B cell (primary cell): Measurements from ENCODE around the gene PRRC2C. TPM values are rescaled to one million over a fixed set of nuclear protein-coding genes. Genes with fewer than 3 reads are reported as not detected.

Source experiments
- ATAC-seq: fragments of 200-7000 bp; cut with Tn5 transposase; one replicate; pipeline ENCODE4 v1.10.0; 2021; ENCODE audit warnings: low read depth, mild to moderate bottlenecking, moderate number of reproducible peaks, moderate library complexity
- CTCF ChIA-PET: fragments of 350-600 bp; sonication (Branson Sonifier 250); formaldehyde crosslinking; loops from one replicate; lab custom pipeline; 2021; ENCODE audit warnings: antibody characterized with exemption, inconsistent platforms; lab: Charles Lee
- POLR2A ChIA-PET: fragments of 350-600 bp; sonication (Branson Sonifier 250); formaldehyde crosslinking; loops from one replicate; lab custom pipeline; 2021; ENCODE audit warnings: antibody characterized with exemption; lab: Charles Lee
- DNase-seq: peaks from one replicate; pipeline ENCODE4 v3.0.0; 2013
- H2AFZ ChIP-seq: 2 replicates; pipeline ENCODE4 v1.6.1; 2012; ENCODE audit warnings: mild to moderate bottlenecking, low read depth, low read length; ENCODE audit not compliant: insufficient read depth, poor library complexity, severe bottlenecking
- H3K27ac ChIP-seq, 2 donors: 1 replicate in 1 of 2; 2 replicates in 1 of 2; pipeline ENCODE4 v1.5.1; 2012 to 2013; ENCODE audit warnings: low read length in 2 of 2, mild to moderate bottlenecking in 2 of 2, moderate library complexity in 1 of 2
- H3K27me3 ChIP-seq, 4 experiments: fragments of 200-600 bp in 1 of 4; sonication (generic) in 1 of 4; replicated peaks in 1 of 4; 1 replicate in 2 of 4; 2 replicates in 2 of 4; pipeline versions ENCODE4 v1.6.1 to v1.7.0; 2013 to 2016; ENCODE audit warnings: low read length in 3 of 4, mild to moderate bottlenecking in 2 of 4, mixed read lengths in 1 of 4, moderate library complexity in 1 of 4; ENCODE audit not compliant: insufficient read depth in 4 of 4, control insufficient read depth in 3 of 4; ENCODE audit errors: control extremely low read depth in 1 of 4
- H3K36me3 ChIP-seq, 2 experiments: replicated peaks in 1 of 2; 1 replicate in 1 of 2; 2 replicates in 1 of 2; pipeline versions ENCODE4 v1.6.1 to v1.7.1; 2013; ENCODE audit warnings: low read length in 1 of 2; ENCODE audit not compliant: insufficient read depth in 2 of 2, control insufficient read depth in 1 of 2; ENCODE audit errors: control extremely low read depth in 1 of 2, extremely low read depth in 1 of 2
- H3K4me1 ChIP-seq, 2 donors: fragments of 200-600 bp in 1 of 2; sonication (generic) in 1 of 2; 1 replicate in 1 of 2; 2 replicates in 1 of 2; pipeline versions ENCODE4 v1.5.1 to v1.6.1; 2013 to 2017; ENCODE audit warnings: low read length in 2 of 2; ENCODE audit not compliant: control insufficient read depth in 2 of 2, insufficient read depth in 2 of 2
- H3K4me2 ChIP-seq: replicated peaks from 2 replicates; pipeline ENCODE3; 2012; ENCODE audit warnings: mild to moderate bottlenecking, low read depth, low read length; ENCODE audit not compliant: poor library complexity, severe bottlenecking
- H3K4me3 ChIP-seq, 5 experiments: fragments of 200-600 bp in 1 of 5; sonication (generic) in 1 of 5; 1 replicate in 3 of 5; 2 replicates in 2 of 5; pipeline versions ENCODE4 v1.5.1 to v1.7.0; 2011 to 2016; ENCODE audit warnings: low read length in 4 of 5, mild to moderate bottlenecking in 4 of 5, low read depth in 2 of 5, control low read depth in 1 of 5, moderate library complexity in 1 of 5; ENCODE audit not compliant: insufficient read depth in 1 of 5; ENCODE audit errors: control extremely low read depth in 1 of 5, extremely low read depth in 1 of 5
- H3K79me2 ChIP-seq: fragments of 200-600 bp; sonication (generic); one replicate; pipeline ENCODE4 v1.6.0; 2016; ENCODE audit warnings: low read length; ENCODE audit not compliant: control insufficient read depth, insufficient read depth
- H3K9ac ChIP-seq: fragments of 200-600 bp; sonication (generic); 2 replicates; pipeline ENCODE4 v1.6.1; 2017; ENCODE audit warnings: mild to moderate bottlenecking, low read length, moderate library complexity
- H3K9me3 ChIP-seq, 3 donors: one replicate each; pipeline versions ENCODE4 v1.6.1 to v1.7.1; 2013; ENCODE audit warnings: low read length in 2 of 3; ENCODE audit not compliant: control insufficient read depth in 2 of 3, insufficient read depth in 1 of 3; ENCODE audit errors: control extremely low read depth in 1 of 3
- H4K20me1 ChIP-seq: 2 replicates; pipeline ENCODE4 v1.6.0; 2012; ENCODE audit warnings: mild to moderate bottlenecking, low read length; ENCODE audit not compliant: insufficient read depth, control insufficient read depth, poor library complexity, severe bottlenecking
- H3K27ac Mint-ChIP-seq: one replicate; pipeline ENCODE4 v1.8.0; 2021; ENCODE audit warnings: mixed read lengths
- H3K27me3 Mint-ChIP-seq: one replicate; pipeline ENCODE4 v1.8.0; 2021; ENCODE audit warnings: mixed read lengths
- H3K4me1 Mint-ChIP-seq: one replicate; pipeline ENCODE4 v1.8.0; 2021; ENCODE audit warnings: mixed read lengths
- H3K4me3 Mint-ChIP-seq: one replicate; pipeline ENCODE4 v1.8.0; 2021; ENCODE audit warnings: mixed read lengths
- H3K9me3 Mint-ChIP-seq: one replicate; pipeline ENCODE4 v1.8.0; 2022; ENCODE audit warnings: mixed read lengths; ENCODE audit not compliant: insufficient read depth
- EZH2 ChIP-seq: IDR thresholded peaks from 2 replicates; pipeline ENCODE4 v1.6.1; 2012; ENCODE audit warnings: borderline replicate concordance, low read depth, mild to moderate bottlenecking, moderate library complexity, low read length; ENCODE audit not compliant: insufficient read depth, poor library complexity, severe bottlenecking
- WGBS: methylation state at CpG from one replicate; pipeline ENCODE4 v1.1.5; 2013; ENCODE audit warnings: missing lambda C conversion rate; ENCODE audit not compliant: insufficient coverage; 5-methylcytosine and 5-hydroxymethylcytosine counted together
- intact Hi-C: fragments of 100-400 bp; cut with micrococcal nuclease; formaldehyde crosslinking; loops from one replicate; pipeline ENCODE4 v1.10.0; 2022
- polyA plus RNA-seq: library from polyadenylated mRNA; depleted of rRNA; stranded (reverse); fragments of >200 nt; gene quantifications from 2 replicates; pipeline ENCODE4 v1.2.3, GENCODE V29; 2012
- total RNA-seq, 2 donors: library from RNA; stranded (reverse); fragments of 120-200 nt in 1 of 2; gene quantifications; 1 replicate in 1 of 2; 2 replicates in 1 of 2; pipeline versions ENCODE4 v1.2.3 to v1.2.4, GENCODE V29; 2013 to 2022
- TF ChIP-seq, protein P1 (sequence below): fragments of 200-600 bp; IDR thresholded peaks from one replicate; pipeline ENCODE4 v1.8.0; 2022; ENCODE audit warnings: antibody characterized with exemption, mild to moderate bottlenecking

PRRC2C gene
- total and polyA plus RNA-seq, 2 donors (not counting 1 experiment from before 2014, with no cell fraction given) = 65.4 to 305 TPM

DNA sequence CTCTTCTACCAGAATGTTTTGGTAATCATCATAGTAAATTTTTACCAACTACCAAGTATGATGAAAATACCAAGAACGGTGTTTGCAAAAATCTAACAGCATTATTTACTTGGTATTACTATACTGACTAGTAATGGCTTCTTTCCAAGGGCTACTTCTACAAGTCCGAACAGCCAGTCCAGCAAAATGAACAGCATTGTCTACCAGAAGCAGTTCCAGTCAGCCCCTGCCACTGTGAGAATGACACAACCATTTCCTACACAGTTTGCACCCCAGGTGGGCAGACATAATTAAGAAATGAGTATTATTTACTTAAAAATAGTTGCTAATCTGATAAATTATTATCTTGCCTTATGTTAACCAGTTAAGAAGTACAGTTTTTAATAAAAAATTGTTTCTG, 102.9 kb downstream of the PRRC2C start:
- Mint-ChIP-seq H3K27ac (no peak overlapping the region), H3K27me3 (no peaks in the 10 kb centered on the region), H3K4me3 (no peak overlapping the region), H3K9me3 (no peaks in the 10 kb centered on the region), H3K4me1 (no peaks in the 10 kb centered on the region)
- Histone ChIP-seq H3K27ac (no peak overlapping the region), H3K9me3 (no peaks in the 10 kb centered on the region), H3K4me1 (no peaks in the 10 kb centered on the region), H3K9ac (no peak overlapping the region), H4K20me1 (no peaks in the 10 kb centered on the region), H3K36me3 (peaks cover 23 to 83% of the 10 kb centered on the region in 2 experiments), H3K79me2 (no peaks in the 10 kb centered on the region), H3K4me2 (no peak overlapping the region), H3K27me3 (no peaks in the 10 kb centered on the region), H2AFZ (no peak overlapping the region), H3K4me3 (no peak overlapping the region)
- WGBS = no CpG with 5 or more reads among the region's 2 CpGs
- intact Hi-C loops = no loop called here
- ChIA-PET POLR2A (no interaction called here), CTCF (no interaction called here)
- DNase-seq (no peak), ATAC-seq (no peak)
- no peak for TF ChIP-seq EZH2
- TF ChIP-seq, protein P1, sequence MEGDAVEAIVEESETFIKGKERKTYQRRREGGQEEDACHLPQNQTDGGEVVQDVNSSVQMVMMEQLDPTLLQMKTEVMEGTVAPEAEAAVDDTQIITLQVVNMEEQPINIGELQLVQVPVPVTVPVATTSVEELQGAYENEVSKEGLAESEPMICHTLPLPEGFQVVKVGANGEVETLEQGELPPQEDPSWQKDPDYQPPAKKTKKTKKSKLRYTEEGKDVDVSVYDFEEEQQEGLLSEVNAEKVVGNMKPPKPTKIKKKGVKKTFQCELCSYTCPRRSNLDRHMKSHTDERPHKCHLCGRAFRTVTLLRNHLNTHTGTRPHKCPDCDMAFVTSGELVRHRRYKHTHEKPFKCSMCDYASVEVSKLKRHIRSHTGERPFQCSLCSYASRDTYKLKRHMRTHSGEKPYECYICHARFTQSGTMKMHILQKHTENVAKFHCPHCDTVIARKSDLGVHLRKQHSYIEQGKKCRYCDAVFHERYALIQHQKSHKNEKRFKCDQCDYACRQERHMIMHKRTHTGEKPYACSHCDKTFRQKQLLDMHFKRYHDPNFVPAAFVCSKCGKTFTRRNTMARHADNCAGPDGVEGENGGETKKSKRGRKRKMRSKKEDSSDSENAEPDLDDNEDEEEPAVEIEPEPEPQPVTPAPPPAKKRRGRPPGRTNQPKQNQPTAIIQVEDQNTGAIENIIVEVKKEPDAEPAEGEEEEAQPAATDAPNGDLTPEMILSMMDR = no peak

DNA sequence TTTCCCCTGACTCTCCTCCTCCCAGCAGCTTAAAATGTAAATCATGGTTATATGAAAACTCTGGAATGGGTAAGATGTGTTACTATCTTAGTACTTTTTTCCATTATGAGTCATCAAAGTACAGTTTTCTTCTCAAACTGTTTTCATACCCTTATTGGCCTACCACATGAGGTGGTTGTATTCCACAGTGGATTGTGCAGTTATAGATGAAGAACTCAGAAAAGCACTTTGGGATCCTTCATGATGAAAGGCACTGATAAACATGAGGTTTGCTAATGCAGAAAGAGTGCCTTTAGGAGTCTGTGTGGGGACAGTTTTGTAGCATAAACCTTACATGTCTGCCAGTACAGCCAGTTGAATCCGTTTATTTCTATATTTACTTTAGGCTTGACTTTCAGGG, 104.7 kb downstream of the PRRC2C start:
- TF ChIP-seq, protein P1 = no peak
- TF ChIP-seq EZH2 = no peak
- Histone ChIP-seq H3K4me3 (no peak overlapping the region), H4K20me1 (no peaks in the 10 kb centered on the region), H3K79me2 (no peaks in the 10 kb centered on the region), H3K4me1 (no peaks in the 10 kb centered on the region), H3K9me3 (no peaks in the 10 kb centered on the region), H3K4me2 (no peak overlapping the region), H3K27ac (no peak overlapping the region), H3K9ac (no peak overlapping the region), H2AFZ (no peak overlapping the region), H3K36me3 (peaks cover 19 to 65% of the 10 kb centered on the region in 2 experiments), H3K27me3 (no peaks in the 10 kb centered on the region)
- Mint-ChIP-seq H3K27me3 (no peaks in the 10 kb centered on the region), H3K9me3 (no peaks in the 10 kb centered on the region), H3K4me1 (no peaks in the 10 kb centered on the region), H3K27ac (no peak overlapping the region), H3K4me3 (no peak overlapping the region)
- intact Hi-C loops = no loop called here
- no peak for DNase-seq
- WGBS = no CpG with 5 or more reads among the region's 1 CpG
- CTCF ChIA-PET = no interaction called here
- POLR2A ChIA-PET = no interaction called here
- no peak for ATAC-seq
